Astrocyte of the cerebellum (primary cell): ENCODE data around the gene GPHN.

ENCODE experiments used
- DNase-seq: peaks from one replicate; pipeline ENCODE4 v3.0.0-alpha.2; 2011; ENCODE audit warnings: low read depth
- H3K4me3 ChIP-seq: 2 replicates; pipeline ENCODE4 v1.5.1; 2011; ENCODE audit warnings: mild to moderate bottlenecking, low read depth, low read length, moderate library complexity
- CTCF ChIP-seq: IDR thresholded peaks from 2 replicates; pipeline ENCODE4 v1.5.1; 2012; ENCODE audit warnings: low read length, low read depth, moderate library complexity, mild to moderate bottlenecking; ENCODE audit errors: missing control alignments
- in situ Hi-C: cut with HindIII; loops from 2 replicates; pipeline ENCODE4 v1.10.0; 2017; ENCODE audit warnings: low sequenced_read_pairs

GPHN gene

GRCh38 chr14:66802962-66803361 lies 295.0 kb downstream of the GPHN start:
- no peak for TF ChIP-seq CTCF
- no peak overlapping the region for H3K4me3 ChIP-seq

GRCh38 chr14:66804141-66804540 lies 296.2 kb downstream of the GPHN start:
- no peak for DNase-seq
- no peak overlapping the region for H3K4me3 ChIP-seq
- TF ChIP-seq CTCF = no peak
- in situ Hi-C loops = no loop called here

More at GRCh38 chr14:66802962-66803361, 295.0 kb downstream of the GPHN start:
- in situ Hi-C loops = no loop called here
- DNase-seq = no peak

- DNase-seq = no peak
- no peak overlapping the region for H3K4me3 ChIP-seq
- in situ Hi-C loops = no loop called here
- no peak for TF ChIP-seq CTCF
These were observed 305.7 kb downstream of the GPHN start for GRCh38 chr14:66813636-66814035.

- no peak for TF ChIP-seq CTCF
- in situ Hi-C loops = no loop called here
- no peak for DNase-seq
- H3K4me3 ChIP-seq = no peak overlapping the region
These were observed 307.7 kb downstream of the GPHN start for GRCh38 chr14:66815687-66816086.

GRCh38 chr14:66824251-66824650 lies 316.3 kb downstream of the GPHN start:
- no peak for DNase-seq
- in situ Hi-C loops = no loop called here

GRCh38 chr14:66827182-66827581 lies 319.2 kb downstream of the GPHN start:
- no peak overlapping the region for H3K4me3 ChIP-seq
- TF ChIP-seq CTCF = no peak
- in situ Hi-C loops = no loop called here
- no peak for DNase-seq

More at GRCh38 chr14:66824251-66824650, 316.3 kb downstream of the GPHN start:
- TF ChIP-seq CTCF = no peak
- no peak overlapping the region for H3K4me3 ChIP-seq

- no peak for TF ChIP-seq CTCF
- DNase-seq = no peak
- in situ Hi-C loops = no loop called here
- no peak overlapping the region for H3K4me3 ChIP-seq
These were observed 323.2 kb downstream of the GPHN start for GRCh38 chr14:66831173-66831572.
